ENCODE measurements around the gene CFAP77. TPM values are rescaled to one million over a fixed set of nuclear protein-coding genes. Genes with fewer than 3 reads are reported as not detected.

CFAP77 gene
- total RNA-seq, 1 donor: under 0.01 TPM

DNA sequence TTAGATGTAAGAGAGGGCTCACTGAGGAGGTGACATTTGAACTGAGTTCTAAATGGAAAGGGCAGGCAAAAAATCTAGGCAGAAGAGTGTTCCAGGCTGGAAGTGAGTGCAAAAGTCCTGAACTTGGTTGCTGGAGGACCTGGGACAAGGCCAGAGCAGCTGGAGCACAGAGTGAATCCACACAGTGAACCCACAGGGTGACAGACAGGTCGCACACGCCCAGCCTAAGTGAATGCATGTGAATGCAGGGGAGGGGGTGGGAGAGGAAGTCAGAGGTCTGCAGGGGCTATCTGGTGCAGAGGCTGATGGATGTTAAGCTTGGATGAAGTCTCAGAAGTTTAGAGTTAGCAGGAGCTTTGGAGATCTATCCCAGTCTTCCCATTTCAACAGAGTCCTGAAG is 2.8 kb upstream of the CFAP77 start:
- H3K4me3 ChIP-seq (ENCODE audit: low read depth, low read length): no peak overlapping the region
- DNase-seq (ENCODE audit: low read depth): no peak
- TF ChIP-seq, protein P1, sequence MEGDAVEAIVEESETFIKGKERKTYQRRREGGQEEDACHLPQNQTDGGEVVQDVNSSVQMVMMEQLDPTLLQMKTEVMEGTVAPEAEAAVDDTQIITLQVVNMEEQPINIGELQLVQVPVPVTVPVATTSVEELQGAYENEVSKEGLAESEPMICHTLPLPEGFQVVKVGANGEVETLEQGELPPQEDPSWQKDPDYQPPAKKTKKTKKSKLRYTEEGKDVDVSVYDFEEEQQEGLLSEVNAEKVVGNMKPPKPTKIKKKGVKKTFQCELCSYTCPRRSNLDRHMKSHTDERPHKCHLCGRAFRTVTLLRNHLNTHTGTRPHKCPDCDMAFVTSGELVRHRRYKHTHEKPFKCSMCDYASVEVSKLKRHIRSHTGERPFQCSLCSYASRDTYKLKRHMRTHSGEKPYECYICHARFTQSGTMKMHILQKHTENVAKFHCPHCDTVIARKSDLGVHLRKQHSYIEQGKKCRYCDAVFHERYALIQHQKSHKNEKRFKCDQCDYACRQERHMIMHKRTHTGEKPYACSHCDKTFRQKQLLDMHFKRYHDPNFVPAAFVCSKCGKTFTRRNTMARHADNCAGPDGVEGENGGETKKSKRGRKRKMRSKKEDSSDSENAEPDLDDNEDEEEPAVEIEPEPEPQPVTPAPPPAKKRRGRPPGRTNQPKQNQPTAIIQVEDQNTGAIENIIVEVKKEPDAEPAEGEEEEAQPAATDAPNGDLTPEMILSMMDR (IDR thresholded peaks at IDR 0.05; ENCODE audit: insufficient read depth, low read depth, low read length): no peak

DNA sequence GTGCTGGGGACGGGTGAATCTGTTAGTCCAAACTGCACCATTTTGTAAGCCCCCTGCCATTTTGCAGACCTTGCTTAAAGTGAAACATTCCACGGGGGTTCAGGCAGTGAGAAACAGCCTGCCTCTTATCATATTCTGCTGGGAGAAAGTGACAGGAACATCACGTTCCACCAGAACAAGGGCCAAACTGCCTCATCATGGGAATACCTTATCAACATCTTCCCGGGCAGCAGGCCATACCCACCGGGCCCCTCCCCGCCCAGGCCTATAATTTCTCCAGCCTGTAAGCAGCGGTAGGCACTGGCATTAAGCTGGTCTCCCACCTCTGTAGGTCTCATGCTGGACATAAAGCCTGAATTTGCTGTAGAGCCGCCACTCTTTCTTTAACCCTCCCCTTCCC is 1.5 kb upstream of the CFAP77 start:
- TF ChIP-seq, protein P1 (IDR thresholded peaks at IDR 0.05; ENCODE audit: insufficient read depth, low read depth, low read length): no peak
- no peak for DNase-seq (ENCODE audit: low read depth)
- H3K4me3 ChIP-seq (ENCODE audit: low read depth, low read length): no peak overlapping the region

DNA sequence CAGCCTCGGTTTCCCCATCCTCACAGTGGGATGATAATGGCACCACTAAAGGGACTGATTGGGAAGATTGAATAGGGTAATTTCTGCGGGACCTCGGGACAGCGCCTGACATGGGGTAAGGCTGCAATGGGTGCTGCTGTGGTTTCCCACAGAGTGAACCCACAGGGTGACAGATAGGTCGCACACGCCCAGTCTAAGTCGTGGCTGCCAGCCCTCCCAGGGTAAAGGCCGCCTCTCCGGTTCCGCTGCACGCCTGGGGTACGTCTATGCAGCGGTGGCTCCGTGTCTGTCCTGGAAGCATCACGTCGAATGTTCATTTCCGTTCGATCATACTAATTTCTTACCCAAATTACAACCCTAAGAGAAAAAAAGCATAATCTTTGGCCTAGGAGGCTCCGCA is 631 bp downstream of the CFAP77 start:
- DNase-seq (ENCODE audit: low read depth): no peak
- TF ChIP-seq, protein P1 (IDR thresholded peaks at IDR 0.05; ENCODE audit: insufficient read depth, low read depth, low read length): no peak
- peak overlapping the region; percentile 54 for H3K4me3 ChIP-seq (ENCODE audit: low read depth, low read length)

DNA sequence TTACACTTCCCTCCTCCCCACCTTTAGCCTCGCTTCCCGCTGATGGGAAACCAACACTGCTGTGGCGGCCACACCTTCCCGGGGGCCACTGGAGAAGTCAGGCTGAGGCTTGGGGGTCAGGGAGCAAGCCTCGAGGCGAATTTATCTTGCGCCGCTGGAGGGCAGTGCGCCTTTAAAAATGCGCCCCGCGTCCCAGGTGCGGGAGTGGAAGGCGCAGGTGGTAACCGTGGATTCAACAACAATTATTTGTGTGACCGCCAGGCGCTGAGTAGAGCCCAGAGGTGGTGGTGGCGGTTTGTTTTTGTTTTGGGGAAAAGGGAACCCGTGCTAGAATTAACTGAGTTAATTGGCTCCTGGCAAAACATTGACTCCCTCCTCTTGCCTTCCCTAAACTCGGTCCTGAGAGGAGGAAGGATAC is 1.1 kb downstream of the CFAP77 start:
- TF ChIP-seq, protein P1 (IDR thresholded peaks at IDR 0.05; ENCODE audit: insufficient read depth, low read depth, low read length): peak; percentile 51
- H3K4me3 ChIP-seq (ENCODE audit: low read depth, low read length): no peak overlapping the region
- DNase-seq (ENCODE audit: low read depth): peak; percentile 18

DNA sequence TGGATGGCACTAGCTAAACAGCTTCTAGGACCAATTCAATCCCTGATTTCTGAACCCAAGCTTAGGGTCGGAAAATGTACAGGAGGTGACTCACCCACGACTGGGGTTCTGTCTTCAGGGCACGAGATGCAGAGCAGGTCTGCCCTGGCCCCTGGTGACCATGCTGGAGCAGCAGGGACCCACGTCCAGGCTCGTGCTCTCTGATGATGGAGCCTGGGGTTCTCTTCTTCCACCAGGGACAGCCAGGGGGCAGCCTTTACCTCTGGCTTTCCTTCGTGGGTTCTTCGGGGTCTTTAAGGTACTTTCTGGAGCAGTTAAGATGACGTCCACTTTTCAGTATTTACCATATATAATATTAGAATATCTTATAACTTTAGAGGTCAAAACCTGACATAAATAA is 2.1 kb downstream of the CFAP77 start:
- H3K4me3 ChIP-seq (ENCODE audit: low read depth, low read length): no peak overlapping the region
- no peak for DNase-seq (ENCODE audit: low read depth)

DNA sequence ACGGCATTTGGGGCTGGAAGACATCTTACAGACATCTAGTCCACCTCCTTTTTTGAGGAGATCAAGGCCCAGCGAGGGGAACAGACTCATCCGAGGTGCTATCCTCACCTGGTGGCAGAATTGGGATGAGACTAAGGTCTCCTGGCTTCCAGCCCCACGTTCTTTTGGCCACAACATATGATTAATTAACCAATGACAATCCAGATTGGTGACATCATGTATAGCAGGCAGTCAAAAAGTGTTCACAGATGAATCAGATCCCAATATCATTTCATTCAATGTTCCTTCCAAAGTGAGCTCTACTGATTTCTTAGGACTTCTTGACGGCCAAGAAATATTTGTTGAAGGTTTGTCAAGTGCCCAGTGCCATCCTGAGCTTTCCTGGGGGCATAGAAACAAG is 3.9 kb downstream of the CFAP77 start:
- H3K4me3 ChIP-seq (ENCODE audit: low read depth, low read length): no peak overlapping the region
- TF ChIP-seq, protein P1 (IDR thresholded peaks at IDR 0.05; ENCODE audit: insufficient read depth, low read depth, low read length): no peak
- no peak for DNase-seq (ENCODE audit: low read depth)

More for the DNA sequence above, 2.1 kb downstream of the CFAP77 start:
- TF ChIP-seq, protein P1 (IDR thresholded peaks at IDR 0.05; ENCODE audit: insufficient read depth, low read depth, low read length): peak; percentile 74

DNA sequence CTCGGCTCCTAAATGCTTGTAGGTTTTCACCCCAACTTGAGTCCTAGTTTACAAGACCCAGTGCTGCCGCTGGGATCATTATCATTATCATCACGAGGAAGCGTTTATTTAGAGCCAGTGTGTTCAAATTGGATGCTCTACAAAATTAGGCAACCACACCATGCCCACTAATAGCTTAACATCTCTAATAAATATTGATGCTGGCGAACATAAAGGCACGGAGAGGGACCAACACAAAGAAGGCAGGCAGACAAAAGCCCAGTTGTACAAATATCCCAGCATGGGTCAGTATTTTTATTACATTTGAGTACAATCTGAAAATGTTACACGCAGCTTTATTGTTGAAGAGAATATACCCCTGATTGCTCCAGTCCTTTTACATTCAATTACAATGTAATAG is 4.7 kb downstream of the CFAP77 start:
- no peak for DNase-seq (ENCODE audit: low read depth)
- H3K4me3 ChIP-seq (ENCODE audit: low read depth, low read length): no peak overlapping the region
- TF ChIP-seq, protein P1 (IDR thresholded peaks at IDR 0.05; ENCODE audit: insufficient read depth, low read depth, low read length): no peak

Measured in fibroblast of villous mesenchyme (primary cell).